Measurements from ENCODE around the gene RPS19.
A peak's percentile ranks its signal among the peaks of the same experiment; 100 is the strongest.

- peak; percentile 5 for TF ChIP-seq CTCF (IDR thresholded peaks at IDR 0.05; ENCODE audit: low read depth, low read length)
- peak; percentile 63 for TF ChIP-seq POLR2A (IDR thresholded peaks at IDR 0.05; ENCODE audit: extremely low read depth, insufficient read length)
Measured at GRCh38 chr19:41859618-41860418, at the start of gene RPS19.
